Mammary epithelial cell (primary cell): Measurements from ENCODE around the gene COL4A2.

Experiments used
- CTCF ChIP-seq, 2 donors: IDR thresholded peaks in 1 of 2; conservative IDR thresholded peaks in 1 of 2; 2 replicates each; pipeline ENCODE4 v1.5.1; 2011 to 2012; ENCODE audit warnings: inconsistent platforms in 2 of 2, low read length in 2 of 2, mild to moderate bottlenecking in 2 of 2, control low read depth in 1 of 2, low read depth in 1 of 2; ENCODE audit not compliant: insufficient read depth in 1 of 2; ENCODE audit errors: extremely low read depth in 1 of 2
- EZH2 ChIP-seq: IDR thresholded peaks from 2 replicates; pipeline ENCODE4 v1.6.1; 2012; ENCODE audit warnings: low read length, inconsistent platforms, borderline replicate concordance

DNA sequence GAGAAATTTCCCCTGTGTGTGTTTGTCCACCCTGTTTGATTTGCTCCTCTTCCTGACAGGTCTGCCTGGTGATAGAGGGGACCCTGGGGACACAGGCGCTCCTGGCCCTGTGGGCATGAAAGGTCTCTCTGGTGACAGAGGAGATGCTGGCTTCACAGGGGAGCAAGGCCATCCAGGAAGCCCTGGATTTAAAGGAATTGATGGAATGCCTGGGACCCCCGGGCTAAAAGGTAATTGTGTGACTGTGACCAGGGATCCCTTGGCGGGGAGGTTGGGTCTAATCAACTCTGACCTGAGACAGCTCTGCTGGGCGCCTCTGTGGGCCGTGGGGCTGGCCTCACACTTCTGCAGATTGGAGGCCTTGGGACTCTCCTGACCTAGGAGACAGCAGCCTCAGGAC is 173.1 kb downstream of the COL4A2 start:
- TF ChIP-seq CTCF (conservative IDR thresholded peaks at IDR 0.05 in 1 of 2, IDR thresholded peaks at IDR 0.05 in 1 of 2; ENCODE audit: extremely low read depth in 1 of 2, insufficient read depth in 1 of 2, low read depth in 1 of 2, low read length in 2 of 2) (no peak), EZH2 (no peak)
